Glomerular endothelial cell (primary cell): ENCODE results near the gene CD164L2. TPM values are rescaled to one million over a fixed set of nuclear protein-coding genes. Genes with fewer than 3 reads are reported as not detected.

Experiments used
- DNase-seq: peaks from one replicate; pipeline ENCODE4 v3.0.0-alpha.2; 2011; ENCODE audit warnings: low read depth, low spot score; ENCODE audit errors: extremely low read depth
- total RNA-seq: library from RNA; depleted of rRNA; stranded (reverse); fragments of >200 nt; gene quantifications from 2 replicates; pipeline ENCODE4 v1.2.3, GENCODE V29; 2015

CD164L2 gene
- total RNA-seq, 1 donor from 2014 or later: not detected

DNA sequence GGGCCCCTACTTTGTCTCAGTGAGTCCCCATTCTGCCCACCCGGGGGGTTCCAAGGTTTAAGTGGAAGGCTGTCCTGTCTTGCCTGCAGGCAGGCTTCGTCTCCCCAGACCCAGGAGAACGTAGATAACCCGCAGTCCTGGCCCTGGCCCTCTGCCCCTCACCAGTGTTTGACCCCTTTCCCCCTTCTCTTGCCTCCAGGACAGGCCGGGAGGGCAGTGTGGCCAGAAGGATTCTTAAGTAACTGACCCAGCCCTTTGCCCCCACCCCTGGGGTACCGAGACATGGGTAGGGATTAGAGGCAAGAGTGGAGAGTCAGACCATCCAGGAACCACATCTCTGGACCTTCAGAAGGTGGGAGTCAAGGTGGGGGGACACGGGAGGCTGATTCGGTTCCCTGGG is 52.3 kb downstream of the CD164L2 start:
- DNase-seq: no peak

Other genes starting within 250 kb of the CD164L2 start
- gene SLC9A1, start 228.2 kb downstream of the CD164L2 start, total RNA-seq: 64.3 and 112 TPM in 2 replicates
- 36.2 and 43.3 TPM in 2 replicates for gene WDTC1, start 148.7 kb downstream of the CD164L2 start, total RNA-seq
- gene TMEM222, start 61.2 kb downstream of the CD164L2 start, total RNA-seq: 29.8 and 40.7 TPM in 2 replicates
- 1.8 and 5.4 TPM in 2 replicates for gene SYTL1, start 41.3 kb downstream of the CD164L2 start, total RNA-seq
- 13.6 and 17.9 TPM in 2 replicates for gene MAP3K6, start 16.4 kb downstream of the CD164L2 start, total RNA-seq
- not detected in 2 replicates for gene FCN3, start 8.5 kb downstream of the CD164L2 start, total RNA-seq
- 0.44 and 1.5 TPM in 2 replicates for gene GPR3, start 9.3 kb upstream of the CD164L2 start, total RNA-seq
- gene WASF2, start 106.8 kb upstream of the CD164L2 start, total RNA-seq: 81.5 and 111 TPM in 2 replicates
- gene AHDC1, start 220.8 kb upstream of the CD164L2 start, total RNA-seq: 26.3 and 44.1 TPM in 2 replicates